ENCODE measurements around the gene DENND2A.

DENND2A gene

GRCh38 chr7:140521421-140521820 is 119.2 kb downstream of the DENND2A start:
- Histone ChIP-seq H3K4me1 (ENCODE audit: insufficient read depth, low read length, severe bottlenecking) (no peaks in the 10 kb centered on the region), H3K4me2 (ENCODE audit: low read length) (no peak overlapping the region), H3K9me2 (ENCODE audit: low read depth, low read length) (no peaks in the 10 kb centered on the region), H3K27me3 (ENCODE audit: insufficient read depth, low read length) (peaks cover 5% of the 10 kb centered on the region; the same call in 1 of the 2 replicates), H3K36me3 (ENCODE audit: insufficient read depth, low read length) (no peaks in the 10 kb centered on the region), H3K4me3 (ENCODE audit: low read depth, low read length, poor library complexity, severe bottlenecking) (no peak overlapping the region), H3K9ac (ENCODE audit: low read length) (no peak overlapping the region), H4K20me1 (ENCODE audit: insufficient read depth, low read length) (no peaks in the 10 kb centered on the region), H3K79me2 (ENCODE audit: insufficient read depth, low read length) (no peaks in the 10 kb centered on the region), H2AFZ (ENCODE audit: low read length) (no peak overlapping the region), H3K27ac (ENCODE audit: low read depth, low read length, poor library complexity, severe bottlenecking) (no peak overlapping the region), H3F3A (ENCODE audit: insufficient read depth, low read length) (no peaks in the 10 kb centered on the region), H3K9me3 (ENCODE audit: low read length) (no peaks in the 10 kb centered on the region)
- no peak for TF ChIP-seq EZH2 (IDR thresholded peaks at IDR 0.05; ENCODE audit: borderline replicate concordance, low read length)
- no peak for TF ChIP-seq CTCF (IDR thresholded peaks at IDR 0.05; ENCODE audit: low read length)

GRCh38 chr7:140519007-140519399 is 121.6 kb downstream of the DENND2A start:
- Histone ChIP-seq H2AFZ (ENCODE audit: low read length) (no peak overlapping the region), H3K9ac (ENCODE audit: low read length) (no peak overlapping the region), H3K9me3 (ENCODE audit: low read length) (no peaks in the 10 kb centered on the region), H3K9me2 (ENCODE audit: low read depth, low read length) (no peaks in the 10 kb centered on the region), H3K27me3 (ENCODE audit: insufficient read depth, low read length) (peaks cover 9% of the 10 kb centered on the region; the same call in 1 of the 2 replicates), H3K4me2 (ENCODE audit: low read length) (no peak overlapping the region), H3K27ac (ENCODE audit: low read depth, low read length, poor library complexity, severe bottlenecking) (no peak overlapping the region), H3K79me2 (ENCODE audit: insufficient read depth, low read length) (no peaks in the 10 kb centered on the region), H3K4me1 (ENCODE audit: insufficient read depth, low read length, severe bottlenecking) (no peaks in the 10 kb centered on the region), H4K20me1 (ENCODE audit: insufficient read depth, low read length) (no peaks in the 10 kb centered on the region), H3K36me3 (ENCODE audit: insufficient read depth, low read length) (no peaks in the 10 kb centered on the region), H3F3A (ENCODE audit: insufficient read depth, low read length) (no peaks in the 10 kb centered on the region), H3K4me3 (ENCODE audit: low read depth, low read length, poor library complexity, severe bottlenecking) (no peak overlapping the region)
- TF ChIP-seq EZH2 (IDR thresholded peaks at IDR 0.05; ENCODE audit: borderline replicate concordance, low read length) (no peak), CTCF (IDR thresholded peaks at IDR 0.05; ENCODE audit: low read length) (no peak)

GRCh38 chr7:140518370-140519006 is 122.1 kb downstream of the DENND2A start:
- no peaks in the 10 kb centered on the region for H3K9me2 ChIP-seq (ENCODE audit: low read depth, low read length)
- H3K27me3 ChIP-seq (ENCODE audit: insufficient read depth, low read length), result peaks cover 9% of the 10 kb centered on the region; the same call in 1 of the 2 replicates
- H3K4me2 ChIP-seq (ENCODE audit: low read length), result no peak overlapping the region
- no peak overlapping the region for H3K27ac ChIP-seq (ENCODE audit: low read depth, low read length, poor library complexity, severe bottlenecking)
- no peaks in the 10 kb centered on the region for H3K79me2 ChIP-seq (ENCODE audit: insufficient read depth, low read length)
- no peaks in the 10 kb centered on the region for H4K20me1 ChIP-seq (ENCODE audit: insufficient read depth, low read length)
- no peak overlapping the region for H3K9ac ChIP-seq (ENCODE audit: low read length)
- H3K4me1 ChIP-seq (ENCODE audit: insufficient read depth, low read length, severe bottlenecking), result no peaks in the 10 kb centered on the region
- H3F3A ChIP-seq (ENCODE audit: insufficient read depth, low read length), result no peaks in the 10 kb centered on the region
- no peak overlapping the region for H3K4me3 ChIP-seq (ENCODE audit: low read depth, low read length, poor library complexity, severe bottlenecking)
- H3K9me3 ChIP-seq (ENCODE audit: low read length), result no peaks in the 10 kb centered on the region
- no peaks in the 10 kb centered on the region for H3K36me3 ChIP-seq (ENCODE audit: insufficient read depth, low read length)
- no peak overlapping the region for H2AFZ ChIP-seq (ENCODE audit: low read length)
- no peak for TF ChIP-seq CTCF (IDR thresholded peaks at IDR 0.05; ENCODE audit: low read length)
- no peak for TF ChIP-seq EZH2 (IDR thresholded peaks at IDR 0.05; ENCODE audit: borderline replicate concordance, low read length)

Measured in OCI-LY1 (cell line).